Neural progenitor cell (in vitro differentiated cells): ENCODE measurements around the gene LAMA1. TPM values are rescaled to one million over a fixed set of nuclear protein-coding genes. Genes with fewer than 3 reads are reported as not detected.

Experiments
- DNase-seq: peaks from one replicate; pipeline ENCODE4 v3.0.0-alpha.2; 2016; ENCODE audit warnings: low spot score
- H2AFZ ChIP-seq: fragments of 200-600 bp; sonication (generic); replicated peaks from 2 replicates; pipeline ENCODE4 v1.6.1; 2016; ENCODE audit warnings: antibody characterized with exemption
- H3F3A ChIP-seq: fragments of 200-600 bp; sonication (generic); 2 replicates; pipeline ENCODE4 v1.6.1; 2016; ENCODE audit warnings: antibody characterized with exemption, low read depth
- H3K27ac ChIP-seq: fragments of 200-600 bp; sonication (generic); 2 replicates; pipeline ENCODE4 v1.5.1; 2016; ENCODE audit warnings: mild to moderate bottlenecking
- H3K27me3 ChIP-seq: fragments of 200-600 bp; sonication (generic); 2 replicates; pipeline ENCODE4 v1.6.1; 2016; ENCODE audit warnings: mild to moderate bottlenecking, moderate library complexity
- H3K36me3 ChIP-seq: fragments of 200-600 bp; sonication (generic); 2 replicates; pipeline ENCODE4 v1.5.1; 2016
- H3K4me1 ChIP-seq: fragments of 200-600 bp; sonication (generic); 2 replicates; pipeline ENCODE4 v1.6.1; 2016; ENCODE audit warnings: mixed run types
- H3K4me2 ChIP-seq: fragments of 200-600 bp; sonication (generic); 2 replicates; pipeline ENCODE4 v1.6.1; 2016
- H3K4me3 ChIP-seq: fragments of 200-600 bp; sonication (generic); 2 replicates; pipeline ENCODE4 v1.5.1; 2016
- H3K79me2 ChIP-seq: fragments of 200-600 bp; sonication (generic); 2 replicates; pipeline ENCODE4 v1.6.1; 2016; ENCODE audit warnings: low read depth
- H3K9ac ChIP-seq: fragments of 200-600 bp; sonication (generic); 2 replicates; pipeline ENCODE4 v1.6.1; 2016
- H3K9me3 ChIP-seq: fragments of 200-600 bp; sonication (generic); 2 replicates; pipeline ENCODE4 v1.5.1; 2016; ENCODE audit warnings: low read depth
- H4K20me1 ChIP-seq: fragments of 200-600 bp; sonication (generic); 2 replicates; pipeline ENCODE4 v1.6.1; 2016; ENCODE audit warnings: low read depth
- H3K27ac Mint-ChIP-seq: 3 replicates; pipeline ENCODE4 v1.8.0; 2021; ENCODE audit warnings: mixed read lengths
- H3K27me3 Mint-ChIP-seq: 2 replicates; pipeline ENCODE4 v1.8.0; 2022; ENCODE audit warnings: low read depth, mild to moderate bottlenecking, inconsistent platforms, moderate library complexity, mixed read lengths; ENCODE audit not compliant: insufficient read depth
- H3K36me3 Mint-ChIP-seq: 3 replicates; pipeline ENCODE4 v1.8.0; 2021; ENCODE audit warnings: mixed read lengths
- H3K4me1 Mint-ChIP-seq: 3 replicates; pipeline ENCODE4 v1.8.0; 2021; ENCODE audit warnings: mixed read lengths
- H3K4me3 Mint-ChIP-seq: 3 replicates; pipeline ENCODE4 v1.8.0; 2021; ENCODE audit warnings: mild to moderate bottlenecking, moderate library complexity, mixed read lengths
- H3K9me3 Mint-ChIP-seq: 3 replicates; pipeline ENCODE4 v1.8.0; 2020; ENCODE audit warnings: mixed read lengths
- CTCF ChIP-seq: fragments of 200-600 bp; sonication (generic); IDR thresholded peaks from 2 replicates; pipeline ENCODE4 v1.5.1; 2017; ENCODE audit warnings: antibody characterized with exemption, mild to moderate bottlenecking
- EZH2 ChIP-seq: fragments of 200-600 bp; sonication (generic); IDR thresholded peaks from 2 replicates; pipeline ENCODE4 v1.6.1; 2017; ENCODE audit warnings: antibody characterized with exemption, mild to moderate bottlenecking, moderate library complexity
- EZH2phosphoT487 ChIP-seq: fragments of 200-600 bp; sonication (generic); IDR thresholded peaks from 2 replicates; pipeline ENCODE4 v1.6.1; 2017; ENCODE audit warnings: antibody characterized with exemption
- total RNA-seq: library from RNA; depleted of rRNA; stranded (reverse); fragments of >200 nt; gene quantifications from 2 replicates; pipeline ENCODE4 v1.2.3, GENCODE V29; 2015; ENCODE audit warnings: low replicate concordance

The LAMA1 gene
- total RNA-seq, 1 donor from 2014 or later, result 80.3 TPM

GRCh38 chr18:7020995-7021777 is 96.4 kb downstream of the LAMA1 start:
- H3K4me2 ChIP-seq, result no peak overlapping the region
- H4K20me1 ChIP-seq, result no peaks in the 10 kb centered on the region
- H2AFZ ChIP-seq, result no peak overlapping the region
- H3K36me3 ChIP-seq, result no peaks in the 10 kb centered on the region
- H3K4me3 Mint-ChIP-seq, result no peak overlapping the region
- H3K4me3 ChIP-seq, result no peak overlapping the region
- H3K4me1 Mint-ChIP-seq, result no peaks in the 10 kb centered on the region
- no peaks in the 10 kb centered on the region for H3K9me3 ChIP-seq
- H3K27ac Mint-ChIP-seq, result peak overlapping the region; percentile 35
- H3K9ac ChIP-seq, result no peak overlapping the region
- no peaks in the 10 kb centered on the region for H3K79me2 ChIP-seq
- no peaks in the 10 kb centered on the region for H3F3A ChIP-seq
- H3K9me3 Mint-ChIP-seq, result no peaks in the 10 kb centered on the region
- no peak for TF ChIP-seq CTCF
- TF ChIP-seq EZH2phosphoT487, result no peak
- no peak for TF ChIP-seq EZH2
- no peak overlapping the region for H3K27ac ChIP-seq
- peaks cover 55% of the 10 kb centered on the region for H3K36me3 Mint-ChIP-seq
- DNase-seq, result no peak
- no peaks in the 10 kb centered on the region for H3K4me1 ChIP-seq
- no peaks in the 10 kb centered on the region for H3K27me3 ChIP-seq
- peaks cover 6% of the 10 kb centered on the region for H3K27me3 Mint-ChIP-seq

GRCh38 chr18:7017013-7017412 is 100.6 kb downstream of the LAMA1 start:
- no peak overlapping the region for H3K27ac Mint-ChIP-seq
- Histone ChIP-seq H3K4me2 (no peak overlapping the region), H3K9ac (no peak overlapping the region), H3F3A (no peaks in the 10 kb centered on the region), H3K4me3 (no peak overlapping the region), H3K27me3 (no peaks in the 10 kb centered on the region), H3K9me3 (no peaks in the 10 kb centered on the region), H3K79me2 (no peaks in the 10 kb centered on the region), H3K36me3 (no peaks in the 10 kb centered on the region), H3K4me1 (no peaks in the 10 kb centered on the region), H3K27ac (no peak overlapping the region), H4K20me1 (no peaks in the 10 kb centered on the region), H2AFZ (no peak overlapping the region)
- no peaks in the 10 kb centered on the region for H3K27me3 Mint-ChIP-seq
- H3K36me3 Mint-ChIP-seq, result peaks cover 54% of the 10 kb centered on the region
- TF ChIP-seq CTCF (no peak), EZH2phosphoT487 (no peak), EZH2 (no peak)
- no peak for DNase-seq
- H3K4me3 Mint-ChIP-seq, result no peak overlapping the region
- no peaks in the 10 kb centered on the region for H3K4me1 Mint-ChIP-seq
- H3K9me3 Mint-ChIP-seq, result no peaks in the 10 kb centered on the region

GRCh38 chr18:7011142-7011541 is 106.5 kb downstream of the LAMA1 start:
- H3F3A ChIP-seq, result no peaks in the 10 kb centered on the region
- no peaks in the 10 kb centered on the region for H3K27me3 ChIP-seq
- peaks cover 6% of the 10 kb centered on the region for H3K36me3 ChIP-seq
- no peak overlapping the region for H3K27ac ChIP-seq
- H3K9me3 Mint-ChIP-seq, result no peaks in the 10 kb centered on the region
- H3K4me1 Mint-ChIP-seq, result peaks cover 3% of the 10 kb centered on the region
- DNase-seq, result no peak
- H3K4me2 ChIP-seq, result no peak overlapping the region
- H3K27ac Mint-ChIP-seq, result no peak overlapping the region
- peaks cover 51% of the 10 kb centered on the region for H3K36me3 Mint-ChIP-seq
- no peaks in the 10 kb centered on the region for H3K9me3 ChIP-seq
- no peak overlapping the region for H2AFZ ChIP-seq
- H3K27me3 Mint-ChIP-seq, result no peaks in the 10 kb centered on the region
- H3K9ac ChIP-seq, result no peak overlapping the region
- no peak overlapping the region for H3K4me3 ChIP-seq
- TF ChIP-seq CTCF, result no peak
- no peak for TF ChIP-seq EZH2phosphoT487
- TF ChIP-seq EZH2, result no peak
- no peaks in the 10 kb centered on the region for H3K79me2 ChIP-seq
- H3K4me1 ChIP-seq, result no peaks in the 10 kb centered on the region
- no peak overlapping the region for H3K4me3 Mint-ChIP-seq
- H4K20me1 ChIP-seq, result no peaks in the 10 kb centered on the region
